Middle frontal gyrus (tissue), 1 donor: ENCODE results near the gene CDS1.
A peak's percentile ranks its signal among the peaks of the same experiment; 100 is the strongest.
"Not testable (repeated sequence)": the region's sequence is repeated elsewhere in the genome, so short reads cannot be mapped to it uniquely, and the experiment has no call there.

Experiments used
- DNase-seq: peaks from one replicate; pipeline ENCODE4 v3.0.0-alpha.2; 2015; ENCODE audit warnings: low spot score; ENCODE audit errors: extremely low spot score

Gene CDS1

GRCh38 chr4:84582988-84583875 is at the start of gene CDS1:
Gene CDS1, plus strand, starts transcription at chr4:84583127. Its CDS starts 275 bp downstream, at chr4:84583402.
- no peak for DNase-seq

GRCh38 chr4:84535901-84536300 is 47.0 kb upstream of the CDS1 start:
- no peak for DNase-seq

- DNase-seq, result no peak
Measured at GRCh38 chr4:84545093-84545492, 37.8 kb upstream of the CDS1 start.

- no peak for DNase-seq
Measured at GRCh38 chr4:84547211-84547610, 35.7 kb upstream of the CDS1 start.

- not testable (repeated sequence) for DNase-seq
Measured at GRCh38 chr4:84549191-84549590, 33.7 kb upstream of the CDS1 start.

GRCh38 chr4:84562156-84562555 is 20.8 kb upstream of the CDS1 start:
- no peak for DNase-seq

- DNase-seq, result no peak
Measured at GRCh38 chr4:84563002-84563401, 19.9 kb upstream of the CDS1 start.

GRCh38 chr4:84565951-84566350 is 17.0 kb upstream of the CDS1 start:
- DNase-seq, result no peak

GRCh38 chr4:84568496-84568895 is 14.4 kb upstream of the CDS1 start:
- no peak for DNase-seq

GRCh38 chr4:84569009-84569408 is 13.9 kb upstream of the CDS1 start:
- DNase-seq, result no peak

- no peak for DNase-seq
Measured at GRCh38 chr4:84573385-84574068, 9.4 kb upstream of the CDS1 start.

- DNase-seq, result peak; percentile 27
Measured at GRCh38 chr4:84574069-84574720, 8.7 kb upstream of the CDS1 start.

- no peak for DNase-seq
Measured at GRCh38 chr4:84578540-84579402, 4.2 kb upstream of the CDS1 start.

- DNase-seq, result no peak
Measured at GRCh38 chr4:84579403-84579776, 3.5 kb upstream of the CDS1 start.

GRCh38 chr4:84582302-84582987 is 482 bp upstream of the CDS1 start:
- peak; percentile 60 for DNase-seq

GRCh38 chr4:84583876-84584380 is 1.0 kb downstream of the CDS1 start:
- no peak for DNase-seq

- DNase-seq, result no peak
Measured at GRCh38 chr4:84585251-84585650, 2.3 kb downstream of the CDS1 start.

GRCh38 chr4:84594724-84595123 is 11.8 kb downstream of the CDS1 start:
- DNase-seq, result no peak

GRCh38 chr4:84596826-84597225 is 13.9 kb downstream of the CDS1 start:
- DNase-seq, result no peak

GRCh38 chr4:84597450-84597849 is 14.5 kb downstream of the CDS1 start:
- no peak for DNase-seq
